Activated B cell treated with CpG ODN at 0.5 μM for 24 hours (primary cell): Measurements from ENCODE around the gene LYRM4. TPM values are rescaled to one million over a fixed set of nuclear protein-coding genes. Genes with fewer than 3 reads are reported as not detected.

Experiments used
- ATAC-seq: fragments of 200-7000 bp; cut with Tn5 transposase; one replicate; pipeline ENCODE4 v1.10.0; 2021; ENCODE audit warnings: low read depth, mild to moderate bottlenecking, moderate library complexity
- CTCF ChIA-PET: fragments of 350-600 bp; sonication (Branson Sonifier 250); formaldehyde crosslinking; loops from one replicate; lab custom pipeline; 2021; ENCODE audit warnings: antibody characterized with exemption; lab: Charles Lee
- POLR2A ChIA-PET: fragments of 350-600 bp; sonication (Branson Sonifier 250); formaldehyde crosslinking; loops from one replicate; lab custom pipeline; 2021; ENCODE audit warnings: antibody characterized with exemption; lab: Charles Lee
- DNase-seq: peaks from one replicate; pipeline ENCODE4 v3.0.0; 2022
- H3K27ac Mint-ChIP-seq: one replicate; pipeline ENCODE4 v1.8.0; 2020; ENCODE audit warnings: mixed read lengths
- H3K27me3 Mint-ChIP-seq: one replicate; pipeline ENCODE4 v1.8.0; 2021; ENCODE audit warnings: mixed read lengths
- H3K36me3 Mint-ChIP-seq: one replicate; pipeline ENCODE4 v1.8.0; 2021; ENCODE audit warnings: low read depth, mixed read lengths
- H3K4me1 Mint-ChIP-seq: one replicate; pipeline ENCODE4 v1.8.0; 2021; ENCODE audit warnings: mixed read lengths
- H3K4me3 Mint-ChIP-seq: one replicate; pipeline ENCODE4 v1.8.0; 2020; ENCODE audit warnings: mild to moderate bottlenecking, mixed read lengths
- H3K9me3 Mint-ChIP-seq: one replicate; pipeline ENCODE4 v1.8.0; 2020; ENCODE audit warnings: mixed read lengths
- CTCF ChIP-seq: fragments of 200-600 bp; IDR thresholded peaks from one replicate; pipeline ENCODE4 v1.8.0; 2022; ENCODE audit warnings: antibody characterized with exemption, mild to moderate bottlenecking
- intact Hi-C: fragments of 100-400 bp; cut with micrococcal nuclease; formaldehyde crosslinking; loops from one replicate; pipeline ENCODE4 v1.15.1; 2024
- total RNA-seq: library from RNA; stranded (reverse); gene quantifications from 2 replicates; pipeline ENCODE4 v1.2.3, GENCODE V29; 2022

Gene LYRM4
- total RNA-seq, 1 donor from 2014 or later: 51.2 TPM

- no peak for DNase-seq
- ChIA-PET POLR2A (no interaction called here), CTCF (no interaction called here)
- Mint-ChIP-seq H3K9me3 (no peaks in the 10 kb centered on the region), H3K36me3 (no peaks in the 10 kb centered on the region), H3K4me1 (peaks cover 17% of the 10 kb centered on the region), H3K4me3 (no peak overlapping the region), H3K27ac (no peak overlapping the region), H3K27me3 (peaks cover 22% of the 10 kb centered on the region)
- TF ChIP-seq CTCF: no peak
- intact Hi-C loops: no loop called here
- no peak for ATAC-seq
These were observed 177.5 kb downstream of the LYRM4 start for GRCh38 chr6:5083307-5083583.

- intact Hi-C loops: no loop called here
- DNase-seq (no peak), ATAC-seq (no peak)
- ChIA-PET CTCF (no interaction called here), POLR2A (no interaction called here)
- Mint-ChIP-seq H3K9me3 (no peaks in the 10 kb centered on the region), H3K27me3 (peaks cover 22% of the 10 kb centered on the region), H3K4me1 (peaks cover 17% of the 10 kb centered on the region), H3K36me3 (no peaks in the 10 kb centered on the region), H3K4me3 (no peak overlapping the region), H3K27ac (no peak overlapping the region)
- TF ChIP-seq CTCF: no peak
These were observed 178.1 kb downstream of the LYRM4 start for GRCh38 chr6:5082487-5083306.

- CTCF ChIA-PET: no interaction called here
- no peaks in the 10 kb centered on the region for H3K36me3 Mint-ChIP-seq
- no peaks in the 10 kb centered on the region for H3K9me3 Mint-ChIP-seq
- no peak for DNase-seq
- no peak for ATAC-seq
- POLR2A ChIA-PET: no interaction called here
- no peak for TF ChIP-seq CTCF
- intact Hi-C loops: no loop called here
- H3K27ac Mint-ChIP-seq: no peak overlapping the region
- no peak overlapping the region for H3K4me3 Mint-ChIP-seq
- peaks cover 14% of the 10 kb centered on the region for H3K27me3 Mint-ChIP-seq
- H3K4me1 Mint-ChIP-seq: peaks cover 10% of the 10 kb centered on the region
These were observed 178.8 kb downstream of the LYRM4 start for GRCh38 chr6:5081955-5082354.

- no peak overlapping the region for H3K4me3 Mint-ChIP-seq
- ChIA-PET POLR2A (no interaction called here), CTCF (no interaction called here)
- H3K9me3 Mint-ChIP-seq: no peaks in the 10 kb centered on the region
- intact Hi-C loops: no loop called here
- ATAC-seq (no peak), DNase-seq (no peak)
- H3K4me1 Mint-ChIP-seq: peaks cover 3% of the 10 kb centered on the region
- peaks cover 7% of the 10 kb centered on the region for H3K27me3 Mint-ChIP-seq
- no peaks in the 10 kb centered on the region for H3K36me3 Mint-ChIP-seq
- no peak overlapping the region for H3K27ac Mint-ChIP-seq
- TF ChIP-seq CTCF: no peak
These were observed 179.6 kb downstream of the LYRM4 start for GRCh38 chr6:5081182-5081581.

GRCh38 chr6:5080574-5080973, 180.2 kb downstream of the LYRM4 start:
- ATAC-seq (no peak), DNase-seq (no peak)
- CTCF ChIA-PET: no interaction called here
- no peak for TF ChIP-seq CTCF
- H3K27ac Mint-ChIP-seq: no peak overlapping the region
- H3K27me3 Mint-ChIP-seq: peaks cover 7% of the 10 kb centered on the region
- no peaks in the 10 kb centered on the region for H3K9me3 Mint-ChIP-seq
- intact Hi-C loops: no loop called here
- H3K36me3 Mint-ChIP-seq: no peaks in the 10 kb centered on the region
- peaks cover 3% of the 10 kb centered on the region for H3K4me1 Mint-ChIP-seq
- no peak overlapping the region for H3K4me3 Mint-ChIP-seq
- POLR2A ChIA-PET: no interaction called here
